Ishikawa (cell line): ENCODE measurements around the gene FAM209A.
"Not testable (repeated sequence)": the region's sequence is repeated elsewhere in the genome, so short reads cannot be mapped to it uniquely, and the experiment has no call there.

Experiments
- CEBPB ChIP-seq: IDR thresholded peaks from 2 replicates; pipeline ENCODE4 v1.6.1; 2012
- CREB1 ChIP-seq: IDR thresholded peaks from 2 replicates; pipeline ENCODE4 v1.6.1; 2012; ENCODE audit warnings: low read depth
- EGR1 ChIP-seq: IDR thresholded peaks from 2 replicates; pipeline ENCODE4 v1.6.1; 2012
- EP300 ChIP-seq: IDR thresholded peaks from 2 replicates; pipeline ENCODE4 v1.6.1; 2012; ENCODE audit warnings: borderline replicate concordance
- FOXM1 ChIP-seq: IDR thresholded peaks from 2 replicates; pipeline ENCODE4 v1.6.1; 2012; ENCODE audit warnings: low read depth, borderline replicate concordance
- MAX ChIP-seq: IDR thresholded peaks from 2 replicates; pipeline ENCODE4 v1.6.1; 2012
- NFIC ChIP-seq: IDR thresholded peaks from 2 replicates; pipeline ENCODE4 v1.6.1; 2012
- RAD21 ChIP-seq: IDR thresholded peaks from 2 replicates; pipeline ENCODE4 v1.6.1; 2012; ENCODE audit warnings: low read depth
- REST ChIP-seq: IDR thresholded peaks from 2 replicates; pipeline ENCODE4 v1.6.1; 2012; ENCODE audit warnings: low read depth, mild to moderate bottlenecking
- TAF1 ChIP-seq: IDR thresholded peaks from 2 replicates; pipeline ENCODE4 v1.6.1; 2012; ENCODE audit warnings: low read depth, mild to moderate bottlenecking
- TCF12 ChIP-seq: IDR thresholded peaks from 2 replicates; pipeline ENCODE4 v1.6.1; 2012; ENCODE audit warnings: low read depth
- TEAD4 ChIP-seq: IDR thresholded peaks from 2 replicates; pipeline ENCODE4 v1.6.1; 2012
- USF1 ChIP-seq: IDR thresholded peaks from 2 replicates; pipeline ENCODE4 v1.6.1; 2012
- YY1 ChIP-seq: IDR thresholded peaks from 2 replicates; pipeline ENCODE4 v1.6.1; 2012; ENCODE audit warnings: low read depth
- ZBTB7A ChIP-seq: IDR thresholded peaks from 2 replicates; pipeline ENCODE4 v1.6.1; 2012; ENCODE audit warnings: low read depth

The FAM209A gene

GRCh38 chr20:56532946-56533345 lies 8.4 kb downstream of the FAM209A start, which contains the start of gene FAM209B:
Gene FAM209B (plus strand): TSS chr20:56533246. CDS start chr20:56533342, 96 bp downstream.
- TF ChIP-seq TEAD4, REST, NFIC: not testable (repeated sequence)

- no peak for TF ChIP-seq EGR1
- no peak for TF ChIP-seq MAX
- TF ChIP-seq CREB1, result no peak
- TF ChIP-seq RAD21, result no peak
- TF ChIP-seq USF1, result no peak
- no peak for TF ChIP-seq FOXM1
- no peak for TF ChIP-seq CEBPB
- TF ChIP-seq EP300, result no peak
- no peak for TF ChIP-seq TCF12
- TF ChIP-seq YY1, result no peak
- TF ChIP-seq TEAD4, result no peak
- TF ChIP-seq ZBTB7A, result no peak
- no peak for TF ChIP-seq TAF1
- no peak for TF ChIP-seq REST
- TF ChIP-seq NFIC, result no peak
Observed at GRCh38 chr20:56537997-56538396, 13.5 kb downstream of the FAM209A start.

GRCh38 chr20:56540415-56540814 lies 15.9 kb downstream of the FAM209A start:
- TF ChIP-seq TAF1 (no peak), EGR1 (no peak), CREB1 (no peak)

GRCh38 chr20:56542489-56543030 lies 18.0 kb downstream of the FAM209A start:
- TF ChIP-seq ZBTB7A (no peak), CREB1 (no peak), RAD21 (no peak), EGR1 (no peak), USF1 (no peak), CEBPB (no peak), TCF12 (no peak), YY1 (no peak), MAX (no peak), EP300 (no peak), TEAD4 (no peak), TAF1 (no peak), NFIC (no peak), FOXM1 (no peak), REST (no peak)

- no peak for TF ChIP-seq MAX
- no peak for TF ChIP-seq YY1
- no peak for TF ChIP-seq EGR1
Observed at GRCh38 chr20:56551571-56551970, 27.0 kb downstream of the FAM209A start.
